Thyroid gland (tissue), 4 donors: ENCODE data around the gene AKAP6.

ENCODE experiments used
- CTCF ChIP-seq, 6 experiments: fragments of 200-600 bp in 3 of 6; fragments of 450-650 bp in 3 of 6; sonication (generic) in 3 of 6; IDR thresholded peaks; one replicate each; pipeline ENCODE4 v1.5.1; 2016 to 2019; ENCODE audit warnings: antibody characterized with exemption in 6 of 6, mild to moderate bottlenecking in 2 of 6, inconsistent platforms in 1 of 6, moderate library complexity in 1 of 6
- POLR2A ChIP-seq, 2 donors: fragments of 450-650 bp; IDR thresholded peaks; one replicate each; pipeline ENCODE4 v1.6.1; 2017; ENCODE audit warnings: antibody characterized with exemption in 2 of 2, mild to moderate bottlenecking in 2 of 2, moderate library complexity in 1 of 2

GRCh38 chr14:32587461-32587860 is 258.4 kb downstream of the AKAP6 start:
- TF ChIP-seq POLR2A (IDR thresholded peaks at IDR 0.05) = no peak
- TF ChIP-seq CTCF (IDR thresholded peaks at IDR 0.05) = no peak
